ENCODE data around the gene SLC16A8. TPM values are rescaled to one million over a fixed set of nuclear protein-coding genes. Genes with fewer than 3 reads are reported as not detected.

SLC16A8 gene
- polyA plus RNA-seq, 1 donor (not counting 4 experiments of a cell fraction or from before 2014, with no cell fraction given) = not detected

DNA sequence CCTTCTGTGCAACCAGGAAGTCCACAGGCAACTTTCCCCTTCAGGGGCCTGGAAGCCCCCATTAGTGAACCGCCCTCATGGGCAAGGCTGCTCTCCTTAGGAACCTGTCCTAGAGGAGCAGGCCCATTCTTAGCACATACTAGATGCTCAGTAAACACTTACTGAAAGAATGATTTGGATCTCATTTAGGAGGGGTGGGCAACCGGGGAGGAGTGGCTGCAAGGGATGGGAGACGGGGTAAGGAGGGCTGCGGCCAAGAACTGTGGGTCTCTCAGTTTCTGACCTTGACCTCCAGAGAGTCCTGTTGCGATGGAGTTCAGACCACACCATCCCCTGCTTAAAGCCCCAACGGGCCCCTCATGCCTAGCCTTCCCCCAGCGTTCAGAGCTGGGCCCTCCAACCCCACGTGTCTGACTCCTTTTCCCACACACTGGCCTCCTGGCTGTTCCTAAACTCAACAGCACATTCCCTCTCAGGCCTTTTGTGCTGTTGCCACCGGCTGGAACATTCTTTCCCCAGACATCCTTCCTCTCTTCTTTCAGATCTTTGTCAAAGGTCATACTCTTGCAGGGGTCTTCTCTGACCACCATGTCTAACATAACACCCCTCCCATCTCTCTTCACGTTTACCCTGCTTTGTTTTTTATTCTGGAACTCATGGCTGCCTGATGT lies 47.5 kb downstream of the SLC16A8 start:
- Histone ChIP-seq H2AFZ (ENCODE audit: control insufficient read depth, low read length) (no peak overlapping the region), H3K4me3 (ENCODE audit: control insufficient read depth in 2 of 3, extremely low read depth in 1 of 3, insufficient read depth in 2 of 3, low read depth in 1 of 3, low read length in 3 of 3) (no peak overlapping the region), H3K9me1 (ENCODE audit: control insufficient read depth, extremely low read depth, insufficient read depth, low read length) (no peaks in the 10 kb centered on the region), H3K4me1 (ENCODE audit: control insufficient read depth, extremely low read depth, insufficient read depth, low read length) (peaks cover 10% of the 10 kb centered on the region), H3K27me3 (ENCODE audit: control insufficient read depth, extremely low read depth, insufficient read depth, low read length) (no peaks in the 10 kb centered on the region), H3K9me3 (ENCODE audit: control insufficient read depth, low read depth, low read length) (no peaks in the 10 kb centered on the region), H3K4me2 (ENCODE audit: control insufficient read depth, extremely low read depth, insufficient read depth, low read depth, low read length) (no peak overlapping the region), H3K36me3 (ENCODE audit: control insufficient read depth in 2 of 2, extremely low read depth in 1 of 2, insufficient read depth in 2 of 2, low read length in 2 of 2) (no peaks in the 10 kb centered on the region), H4K20me1 (ENCODE audit: control insufficient read depth, extremely low read depth, insufficient read depth, low read length) (no peaks in the 10 kb centered on the region), H3K27ac (ENCODE audit: control insufficient read depth, insufficient read depth, low read length) (no peak overlapping the region), H3K79me2 (ENCODE audit: control insufficient read depth, insufficient read depth, low read length) (no peaks in the 10 kb centered on the region), H3K9ac (ENCODE audit: control insufficient read depth, extremely low read depth, insufficient read depth, low read length) (no peak overlapping the region)
- DNase-seq (ENCODE audit: low read depth, low spot score) (no peak), FAIRE-seq (no peak)
- TF ChIP-seq, protein P1, sequence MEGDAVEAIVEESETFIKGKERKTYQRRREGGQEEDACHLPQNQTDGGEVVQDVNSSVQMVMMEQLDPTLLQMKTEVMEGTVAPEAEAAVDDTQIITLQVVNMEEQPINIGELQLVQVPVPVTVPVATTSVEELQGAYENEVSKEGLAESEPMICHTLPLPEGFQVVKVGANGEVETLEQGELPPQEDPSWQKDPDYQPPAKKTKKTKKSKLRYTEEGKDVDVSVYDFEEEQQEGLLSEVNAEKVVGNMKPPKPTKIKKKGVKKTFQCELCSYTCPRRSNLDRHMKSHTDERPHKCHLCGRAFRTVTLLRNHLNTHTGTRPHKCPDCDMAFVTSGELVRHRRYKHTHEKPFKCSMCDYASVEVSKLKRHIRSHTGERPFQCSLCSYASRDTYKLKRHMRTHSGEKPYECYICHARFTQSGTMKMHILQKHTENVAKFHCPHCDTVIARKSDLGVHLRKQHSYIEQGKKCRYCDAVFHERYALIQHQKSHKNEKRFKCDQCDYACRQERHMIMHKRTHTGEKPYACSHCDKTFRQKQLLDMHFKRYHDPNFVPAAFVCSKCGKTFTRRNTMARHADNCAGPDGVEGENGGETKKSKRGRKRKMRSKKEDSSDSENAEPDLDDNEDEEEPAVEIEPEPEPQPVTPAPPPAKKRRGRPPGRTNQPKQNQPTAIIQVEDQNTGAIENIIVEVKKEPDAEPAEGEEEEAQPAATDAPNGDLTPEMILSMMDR (optimal IDR thresholded peaks at IDR 0.05 in 1 of 3, IDR thresholded peaks at IDR 0.05 in 1 of 3, conservative IDR thresholded peaks at IDR 0.05 in 1 of 3; ENCODE audit: extremely low read depth in 1 of 3, insufficient read depth in 2 of 3, low read length in 3 of 3) = no peak
- TF ChIP-seq EZH2 (IDR thresholded peaks at IDR 0.05; ENCODE audit: low read length) = no peak
- dilution Hi-C loops (cut with MboI; ENCODE audit: extremely low pct_ligation_motif_present, low sequenced_read_pairs) = no loop called here

DNA sequence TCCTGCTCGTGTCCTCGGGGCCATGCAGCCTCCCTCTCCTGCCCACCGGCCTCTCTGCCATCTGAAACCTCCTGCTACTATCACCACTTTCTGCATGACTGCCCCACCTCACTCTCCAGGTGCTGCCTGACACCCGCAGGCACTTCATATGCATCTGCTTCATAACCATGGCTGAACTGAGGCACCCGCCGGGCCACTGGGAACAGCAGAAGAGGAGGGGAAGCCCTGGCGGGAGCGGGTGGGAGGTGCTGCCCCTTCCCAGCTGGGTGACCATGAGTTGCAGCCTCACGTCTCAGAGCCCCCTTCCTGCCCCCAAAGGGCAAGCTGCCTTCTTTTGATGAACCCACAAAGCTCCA lies 48.5 kb downstream of the SLC16A8 start:
- Histone ChIP-seq H3K4me3 (ENCODE audit: control insufficient read depth in 2 of 3, extremely low read depth in 1 of 3, insufficient read depth in 2 of 3, low read depth in 1 of 3, low read length in 3 of 3) (no peak overlapping the region), H3K79me2 (ENCODE audit: control insufficient read depth, insufficient read depth, low read length) (no peaks in the 10 kb centered on the region), H3K36me3 (ENCODE audit: control insufficient read depth in 2 of 2, extremely low read depth in 1 of 2, insufficient read depth in 2 of 2, low read length in 2 of 2) (no peaks in the 10 kb centered on the region), H3K9ac (ENCODE audit: control insufficient read depth, extremely low read depth, insufficient read depth, low read length) (no peak overlapping the region), H3K9me3 (ENCODE audit: control insufficient read depth, low read depth, low read length) (no peaks in the 10 kb centered on the region), H3K4me1 (ENCODE audit: control insufficient read depth, extremely low read depth, insufficient read depth, low read length) (peaks cover 10% of the 10 kb centered on the region), H3K27ac (ENCODE audit: control insufficient read depth, insufficient read depth, low read length) (no peak overlapping the region), H3K9me1 (ENCODE audit: control insufficient read depth, extremely low read depth, insufficient read depth, low read length) (no peaks in the 10 kb centered on the region), H2AFZ (ENCODE audit: control insufficient read depth, low read length) (no peak overlapping the region), H3K27me3 (ENCODE audit: control insufficient read depth, extremely low read depth, insufficient read depth, low read length) (no peaks in the 10 kb centered on the region), H3K4me2 (ENCODE audit: control insufficient read depth, extremely low read depth, insufficient read depth, low read depth, low read length) (no peak overlapping the region), H4K20me1 (ENCODE audit: control insufficient read depth, extremely low read depth, insufficient read depth, low read length) (no peaks in the 10 kb centered on the region)
- FAIRE-seq = no peak
- TF ChIP-seq, protein P1 (optimal IDR thresholded peaks at IDR 0.05 in 1 of 3, IDR thresholded peaks at IDR 0.05 in 1 of 3, conservative IDR thresholded peaks at IDR 0.05 in 1 of 3; ENCODE audit: extremely low read depth in 1 of 3, insufficient read depth in 2 of 3, low read length in 3 of 3) = no peak
- no peak for TF ChIP-seq EZH2 (IDR thresholded peaks at IDR 0.05; ENCODE audit: low read length)
- dilution Hi-C loops (cut with MboI; ENCODE audit: extremely low pct_ligation_motif_present, low sequenced_read_pairs) = no loop called here
- DNase-seq (ENCODE audit: low read depth, low spot score) = no peak

Data from keratinocyte (primary cell).